ENCODE results near the gene TMPRSS2. TPM values are rescaled to one million over a fixed set of nuclear protein-coding genes. Genes with fewer than 3 reads are reported as not detected.
A peak's percentile ranks its signal among the peaks of the same experiment; 100 is the strongest.

Gene TMPRSS2
- total RNA-seq, 3 donors from 2014 or later: 32.1 to 56.6 TPM; not detected in 1

DNA sequence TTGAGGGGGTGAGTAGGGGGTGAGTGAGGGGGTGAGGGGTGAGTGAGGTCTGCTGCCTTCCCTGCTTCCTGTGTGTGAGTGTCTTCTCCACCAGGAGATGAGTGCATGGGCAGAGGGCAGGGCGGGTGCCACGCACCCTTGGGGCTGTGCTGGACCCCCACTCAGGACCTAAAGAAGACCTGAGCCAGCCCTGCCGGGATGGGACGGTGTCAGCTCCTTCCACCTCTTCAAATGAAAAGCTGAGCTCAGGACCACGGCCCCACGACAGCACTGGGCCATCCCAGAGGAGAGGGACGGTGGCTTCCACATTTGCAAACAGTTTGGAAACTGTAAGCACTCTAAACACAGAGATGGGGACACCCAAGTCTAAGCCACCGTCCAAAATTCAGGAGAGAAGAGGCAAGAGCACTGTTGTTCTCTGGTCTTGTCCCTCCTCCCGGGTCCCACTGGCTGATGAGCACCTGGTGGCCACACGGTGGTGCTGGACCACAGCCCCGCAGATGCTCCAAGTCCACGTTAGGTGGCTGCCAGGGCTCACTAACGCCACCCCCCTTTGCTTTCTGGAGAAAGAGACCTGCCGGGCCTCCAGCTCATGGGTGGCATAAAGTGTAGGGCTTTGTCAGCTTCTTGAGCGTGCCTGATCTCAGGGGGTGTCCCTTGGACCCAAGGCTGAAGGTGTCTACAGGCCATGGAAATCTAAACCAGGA is 32.1 kb downstream of the TMPRSS2 start:
- TF ChIP-seq POLR2A (IDR thresholded peaks at IDR 0.05) (no peak), POLR2AphosphoS5 (IDR thresholded peaks at IDR 0.05) (no peak)
- TF ChIP-seq, protein P1, sequence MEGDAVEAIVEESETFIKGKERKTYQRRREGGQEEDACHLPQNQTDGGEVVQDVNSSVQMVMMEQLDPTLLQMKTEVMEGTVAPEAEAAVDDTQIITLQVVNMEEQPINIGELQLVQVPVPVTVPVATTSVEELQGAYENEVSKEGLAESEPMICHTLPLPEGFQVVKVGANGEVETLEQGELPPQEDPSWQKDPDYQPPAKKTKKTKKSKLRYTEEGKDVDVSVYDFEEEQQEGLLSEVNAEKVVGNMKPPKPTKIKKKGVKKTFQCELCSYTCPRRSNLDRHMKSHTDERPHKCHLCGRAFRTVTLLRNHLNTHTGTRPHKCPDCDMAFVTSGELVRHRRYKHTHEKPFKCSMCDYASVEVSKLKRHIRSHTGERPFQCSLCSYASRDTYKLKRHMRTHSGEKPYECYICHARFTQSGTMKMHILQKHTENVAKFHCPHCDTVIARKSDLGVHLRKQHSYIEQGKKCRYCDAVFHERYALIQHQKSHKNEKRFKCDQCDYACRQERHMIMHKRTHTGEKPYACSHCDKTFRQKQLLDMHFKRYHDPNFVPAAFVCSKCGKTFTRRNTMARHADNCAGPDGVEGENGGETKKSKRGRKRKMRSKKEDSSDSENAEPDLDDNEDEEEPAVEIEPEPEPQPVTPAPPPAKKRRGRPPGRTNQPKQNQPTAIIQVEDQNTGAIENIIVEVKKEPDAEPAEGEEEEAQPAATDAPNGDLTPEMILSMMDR (IDR thresholded peaks at IDR 0.05): no peak
- DNase-seq (ENCODE audit: low spot score in 2 of 2): no peak
- no peak overlapping the region for H3K4me3 ChIP-seq
- H3K36me3 ChIP-seq: no peaks in the 10 kb centered on the region
- intact Hi-C loops (cut with DNase I; ENCODE audit: low total_unique reads): no loop called here
- no peaks in the 10 kb centered on the region for H3K9me3 ChIP-seq
- no peaks in the 10 kb centered on the region for H3K27me3 ChIP-seq
- peak overlapping the region; percentile 52 to 58 for H3K27ac ChIP-seq
- peaks cover 0 to 17% of the 10 kb centered on the region in 2 donors for H3K4me1 ChIP-seq

DNA sequence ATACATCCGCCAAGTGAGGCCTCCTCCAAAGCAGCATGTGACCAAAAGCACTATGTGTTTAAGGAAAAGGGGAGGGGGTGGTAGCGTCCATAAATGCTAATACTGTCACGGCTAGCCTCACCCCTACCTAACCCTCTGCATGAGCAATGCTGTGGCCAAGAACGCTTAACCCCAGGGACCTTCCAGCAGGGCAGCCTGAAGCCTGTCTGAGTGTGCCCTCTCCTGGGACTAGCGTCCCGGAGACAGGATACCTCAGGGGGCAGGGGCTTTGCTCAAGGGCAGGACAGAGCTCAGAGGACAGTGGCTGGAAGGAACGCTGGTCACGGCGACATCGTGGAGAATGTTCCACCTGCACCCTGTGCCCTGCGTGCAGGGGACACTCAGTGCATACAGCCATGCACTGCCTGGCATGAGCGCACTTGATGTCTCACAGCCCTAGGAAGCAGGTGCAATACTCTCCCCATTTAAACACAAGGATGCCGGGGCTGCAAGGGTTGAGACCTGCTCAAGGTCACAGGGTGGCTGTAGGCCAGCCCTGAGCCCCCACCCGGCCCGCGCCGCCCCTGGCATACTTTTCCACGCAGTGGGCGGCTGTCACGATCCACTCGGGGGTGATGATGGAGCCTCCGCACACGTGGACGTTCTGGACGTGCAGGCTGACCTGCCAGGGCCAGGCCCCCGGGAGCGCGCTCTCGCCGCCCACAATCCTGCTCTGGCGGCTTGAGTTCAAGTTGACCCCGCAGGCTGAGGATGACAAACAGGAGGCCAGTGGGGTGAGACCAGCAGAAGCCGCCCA is 35.0 kb downstream of the TMPRSS2 start:
- TF ChIP-seq, protein P1 (IDR thresholded peaks at IDR 0.05): no peak
- TF ChIP-seq POLR2AphosphoS5 (IDR thresholded peaks at IDR 0.05) (no peak), POLR2A (IDR thresholded peaks at IDR 0.05) (no peak)
- H3K27me3 ChIP-seq: no peaks in the 10 kb centered on the region
- no peak for DNase-seq (ENCODE audit: low spot score in 2 of 2)
- intact Hi-C loops (cut with DNase I; ENCODE audit: low total_unique reads): no loop called here
- H3K4me3 ChIP-seq: no peak overlapping the region
- H3K9me3 ChIP-seq: no peaks in the 10 kb centered on the region
- peaks cover 0 to 3% of the 10 kb centered on the region in 2 donors for H3K4me1 ChIP-seq
- H3K27ac ChIP-seq: no peak overlapping the region
- H3K36me3 ChIP-seq: no peaks in the 10 kb centered on the region

DNA sequence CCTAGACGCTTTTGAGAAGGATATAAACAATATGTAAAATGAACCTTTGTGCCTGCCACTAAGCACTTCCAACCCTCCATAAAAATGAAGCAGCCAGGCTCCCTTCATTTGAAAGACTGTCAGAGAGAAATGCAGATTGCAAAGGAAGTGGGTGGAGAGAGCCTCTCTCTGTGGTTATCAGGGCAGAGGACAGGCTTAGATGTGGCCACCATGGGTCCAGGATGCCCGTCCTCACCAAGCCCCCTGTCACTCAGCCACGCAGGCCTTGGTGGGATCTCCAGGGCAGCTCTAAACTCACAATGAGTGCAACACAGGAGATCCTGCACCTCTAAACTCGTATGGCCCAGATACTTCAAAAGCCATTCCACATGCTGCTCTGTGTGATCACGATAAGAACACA is 37.9 kb downstream of the TMPRSS2 start:
- no peaks in the 10 kb centered on the region for H3K36me3 ChIP-seq
- TF ChIP-seq POLR2AphosphoS5 (IDR thresholded peaks at IDR 0.05) (no peak), POLR2A (IDR thresholded peaks at IDR 0.05) (no peak)
- TF ChIP-seq, protein P1 (IDR thresholded peaks at IDR 0.05): no peak
- no peaks in the 10 kb centered on the region for H3K4me1 ChIP-seq
- H3K4me3 ChIP-seq: no peak overlapping the region
- H3K9me3 ChIP-seq: no peaks in the 10 kb centered on the region
- intact Hi-C loops (cut with DNase I; ENCODE audit: low total_unique reads): no loop called here
- no peaks in the 10 kb centered on the region for H3K27me3 ChIP-seq
- no peak overlapping the region for H3K27ac ChIP-seq
- DNase-seq (ENCODE audit: low spot score in 2 of 2): no peak

DNA sequence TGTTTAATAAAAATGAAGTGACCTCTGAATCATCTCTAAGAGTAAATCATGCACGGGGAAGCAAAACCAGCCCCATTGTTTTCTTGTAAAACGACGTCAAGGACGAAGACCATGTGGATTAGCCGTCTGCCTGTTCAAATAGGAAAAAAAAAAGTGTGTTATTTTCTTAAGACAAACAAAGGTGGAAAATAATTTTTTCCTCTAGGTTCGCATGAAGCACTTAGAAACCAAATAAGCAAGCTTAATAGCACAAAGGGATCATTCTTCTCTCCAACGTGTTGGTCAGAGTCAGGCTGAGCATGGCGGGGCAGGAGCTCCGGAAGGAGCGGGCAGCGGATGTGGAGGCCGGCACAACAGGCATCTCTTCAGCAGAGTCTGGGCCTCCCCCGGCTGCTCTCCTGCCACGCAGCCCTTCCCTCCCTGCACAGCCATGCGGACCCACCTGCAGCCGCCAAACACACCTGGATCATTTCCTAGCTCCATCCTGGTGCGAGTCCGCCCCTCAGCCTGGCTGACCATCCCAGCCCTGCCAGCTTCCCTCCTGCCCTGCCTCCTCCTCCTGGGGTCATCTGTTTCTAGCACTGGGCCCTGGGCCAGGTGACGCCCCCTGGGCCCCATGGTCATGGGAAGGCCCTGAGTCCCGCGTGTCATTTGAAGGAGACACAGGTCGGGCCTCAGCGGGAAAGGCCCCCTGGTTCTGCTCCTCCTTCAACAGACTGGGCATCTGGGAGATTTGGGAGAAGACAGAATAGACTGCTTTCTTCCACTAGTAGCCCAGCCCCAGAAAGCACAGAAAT is 41.7 kb downstream of the TMPRSS2 start:
- H3K27me3 ChIP-seq: no peaks in the 10 kb centered on the region
- no peak for DNase-seq (ENCODE audit: low spot score in 2 of 2)
- H3K4me3 ChIP-seq: no peak overlapping the region
- H3K9me3 ChIP-seq: no peaks in the 10 kb centered on the region
- H3K27ac ChIP-seq: peak overlapping the region; percentile 17 to 24
- TF ChIP-seq, protein P1 (IDR thresholded peaks at IDR 0.05): no peak
- no peak for TF ChIP-seq POLR2AphosphoS5 (IDR thresholded peaks at IDR 0.05)
- TF ChIP-seq POLR2A (IDR thresholded peaks at IDR 0.05): no peak
- H3K4me1 ChIP-seq: no peaks in the 10 kb centered on the region
- intact Hi-C loops (cut with DNase I; ENCODE audit: low total_unique reads): no loop called here
- no peaks in the 10 kb centered on the region for H3K36me3 ChIP-seq

All from breast epithelium (tissue), 4 donors.